ENCODE results near the gene WBP11. TPM values are rescaled to one million over a fixed set of nuclear protein-coding genes. Genes with fewer than 3 reads are reported as not detected.

The WBP11 gene
- total and polyA plus RNA-seq, 4 donors: 9.9 to 16.6 (median 12.2) TPM

- Histone ChIP-seq H3K9me3 (ENCODE audit: control insufficient read depth in 4 of 4, low read length in 3 of 4) (no peaks in the 10 kb centered on the region), H3K27ac (ENCODE audit: low read depth in 1 of 2, low read length in 2 of 2) (no peak overlapping the region), H3K4me3 (ENCODE audit: low read depth in 1 of 3, low read length in 3 of 3) (no peak overlapping the region), H3K36me3 (ENCODE audit: control insufficient read depth in 4 of 4, insufficient read depth in 3 of 4, low read depth in 1 of 4, low read length in 3 of 4) (peaks cover 0 to 2% (median 0%) of the 10 kb centered on the region in 4 donors), H3K9ac (ENCODE audit: low read depth in 1 of 2, low read length in 2 of 2) (no peak overlapping the region), H3K27me3 (ENCODE audit: control insufficient read depth in 4 of 4, insufficient read depth in 4 of 4, low read length in 3 of 4) (no peaks in the 10 kb centered on the region), H3K4me1 (ENCODE audit: control insufficient read depth in 4 of 4, insufficient read depth in 4 of 4, low read length in 3 of 4) (no peaks in the 10 kb centered on the region)
- no peak for TF ChIP-seq NR2F2 (IDR thresholded peaks at IDR 0.05)
- TF ChIP-seq YY1 (IDR thresholded peaks at IDR 0.05): no peak
- TF ChIP-seq FOXA1 (IDR thresholded peaks at IDR 0.05): no peak
- TF ChIP-seq ZBTB33 (IDR thresholded peaks at IDR 0.05): no peak
- no peak for TF ChIP-seq HNF4A (conservative IDR thresholded peaks at IDR 0.05)
- no peak for TF ChIP-seq GABPA (IDR thresholded peaks at IDR 0.05 in 1 of 2, conservative IDR thresholded peaks at IDR 0.05 in 1 of 2)
- no peak for TF ChIP-seq SP1 (IDR thresholded peaks at IDR 0.05)
- no peak for TF ChIP-seq FOXA2 (IDR thresholded peaks at IDR 0.05)
- no peak for TF ChIP-seq ATF3 (IDR thresholded peaks at IDR 0.05)
- no peak for TF ChIP-seq REST (IDR thresholded peaks at IDR 0.05)
- TF ChIP-seq HNF4G (IDR thresholded peaks at IDR 0.05): no peak
- no peak for DNase-seq (ENCODE audit: low spot score)
Measured at GRCh38 chr12:14825256-14825655, 22.0 kb upstream of the WBP11 start.

GRCh38 chr12:14824012-14824634 lies 20.8 kb upstream of the WBP11 start:
- WGBS: 95% methylated on average over 1 of the region's 1 CpG
- no peak for DNase-seq (ENCODE audit: low spot score)

More at GRCh38 chr12:14824012-14824634, 20.8 kb upstream of the WBP11 start:
- H3K36me3 ChIP-seq (ENCODE audit: control insufficient read depth in 4 of 4, insufficient read depth in 3 of 4, low read depth in 1 of 4, low read length in 3 of 4): peaks cover 0 to 2% (median 0%) of the 10 kb centered on the region in 4 donors
- TF ChIP-seq CTCF (IDR thresholded peaks at IDR 0.05; ENCODE audit: low read depth, low read length, missing input control) (no peak), YY1 (IDR thresholded peaks at IDR 0.05) (no peak), ZBTB33 (IDR thresholded peaks at IDR 0.05) (no peak), SP1 (IDR thresholded peaks at IDR 0.05) (no peak), ATF3 (IDR thresholded peaks at IDR 0.05) (no peak)
- H3K4me3 ChIP-seq (ENCODE audit: low read depth in 1 of 3, low read length in 3 of 3): no peak overlapping the region
- H3K4me1 ChIP-seq (ENCODE audit: control insufficient read depth in 4 of 4, insufficient read depth in 4 of 4, low read length in 3 of 4): no peaks in the 10 kb centered on the region
- H3K27me3 ChIP-seq (ENCODE audit: control insufficient read depth in 4 of 4, insufficient read depth in 4 of 4, low read length in 3 of 4): no peaks in the 10 kb centered on the region
- no peaks in the 10 kb centered on the region for H3K9me3 ChIP-seq (ENCODE audit: control insufficient read depth in 4 of 4, low read length in 3 of 4)
- no peak overlapping the region for H3K9ac ChIP-seq (ENCODE audit: low read depth in 1 of 2, low read length in 2 of 2)
- no peak overlapping the region for H3K27ac ChIP-seq (ENCODE audit: low read depth in 1 of 2, low read length in 2 of 2)
